GM13976 (cell line): ENCODE results near the gene SLCO2A1.

Experiments used
- DNase-seq: peaks from one replicate; pipeline ENCODE4 v3.0.0; 2012; ENCODE audit warnings: low spot score
- CTCF ChIP-seq: IDR thresholded peaks from 2 replicates; pipeline ENCODE4 v1.5.1; 2012; ENCODE audit warnings: borderline replicate concordance, mild to moderate bottlenecking; ENCODE audit not compliant: insufficient read depth; ENCODE audit errors: extremely low read depth, missing control alignments, control extremely low read depth
- in situ Hi-C: fragments of 300-500 bp; cut with MboI; formaldehyde crosslinking; loops from one replicate; pipeline ENCODE4 v1.12.0; 2022; ENCODE audit warnings: low sequenced_read_pairs, mixed read lengths, inconsistent platforms; ENCODE audit not compliant: unreplicated experiment

SLCO2A1 gene

GRCh38 chr3:133901847-133902246, 127.9 kb downstream of the SLCO2A1 start:
- no peak for DNase-seq
- no peak for TF ChIP-seq CTCF
- in situ Hi-C loops = no loop called here

- TF ChIP-seq CTCF = no peak
- no peak for DNase-seq
- in situ Hi-C loops = no loop called here
These were observed 128.6 kb downstream of the SLCO2A1 start for GRCh38 chr3:133901083-133901482.

GRCh38 chr3:133899311-133899710, 130.4 kb downstream of the SLCO2A1 start:
- TF ChIP-seq CTCF = no peak
- DNase-seq = no peak
- in situ Hi-C loops = no loop called here

GRCh38 chr3:133897547-133897946, 132.2 kb downstream of the SLCO2A1 start:
- TF ChIP-seq CTCF = no peak

GRCh38 chr3:133896002-133896761, 133.5 kb downstream of the SLCO2A1 start:
- no peak for TF ChIP-seq CTCF
- in situ Hi-C loops = no loop called here
- DNase-seq = peak; percentile 35

More at GRCh38 chr3:133897547-133897946, 132.2 kb downstream of the SLCO2A1 start:
- DNase-seq = no peak
- in situ Hi-C loops = no loop called here

- peak; percentile 75 for DNase-seq
- TF ChIP-seq CTCF = no peak
- in situ Hi-C loops = no loop called here
These were observed 134.3 kb downstream of the SLCO2A1 start, which contains the start of gene RAB6B for GRCh38 chr3:133895208-133896001. RAB6B (minus strand) TSS chr3:133895882; CDS start chr3:133895466, 416 bp downstream.
